HuH-7 (cell line): ENCODE measurements around the gene CYSRT1.

Source experiments
- DNase-seq: peaks from one replicate; pipeline ENCODE4 v3.0.0; 2011; ENCODE audit warnings: low spot score

CYSRT1 gene

GRCh38 chr9:137212520-137212919 is 12.5 kb upstream of the CYSRT1 start:
- DNase-seq, result no peak

- DNase-seq, result no peak
These were observed 11.6 kb upstream of the CYSRT1 start for GRCh38 chr9:137213160-137214060.

GRCh38 chr9:137214620-137215019 is 10.4 kb upstream of the CYSRT1 start:
- no peak for DNase-seq

GRCh38 chr9:137215196-137215986 is 9.6 kb upstream of the CYSRT1 start:
- no peak for DNase-seq

- DNase-seq, result no peak
These were observed 8.6 kb upstream of the CYSRT1 start for GRCh38 chr9:137216188-137216965.

GRCh38 chr9:137217276-137218211 is 7.4 kb upstream of the CYSRT1 start:
- no peak for DNase-seq

- DNase-seq, result no peak
These were observed 6.7 kb upstream of the CYSRT1 start for GRCh38 chr9:137218212-137218753.

GRCh38 chr9:137218754-137219271 is 6.2 kb upstream of the CYSRT1 start:
- DNase-seq, result peak; percentile 80

- DNase-seq, result no peak
These were observed 5.1 kb upstream of the CYSRT1 start for GRCh38 chr9:137219757-137220316.

- no peak for DNase-seq
These were observed 4.5 kb upstream of the CYSRT1 start for GRCh38 chr9:137220317-137221094.

GRCh38 chr9:137221095-137221505 is 3.9 kb upstream of the CYSRT1 start:
- no peak for DNase-seq

GRCh38 chr9:137221506-137222111 is 3.4 kb upstream of the CYSRT1 start:
- DNase-seq, result peak; percentile 68

- DNase-seq, result peak; percentile 62
These were observed 2.5 kb upstream of the CYSRT1 start, which contains the start of gene RNF208 for GRCh38 chr9:137222190-137223077. Gene RNF208 (minus strand): TSS chr9:137222240. CDS start chr9:137221212, 1,028 bp downstream.

GRCh38 chr9:137223078-137223970 is 1.6 kb upstream of the CYSRT1 start:
- DNase-seq, result peak; percentile 99

GRCh38 chr9:137225699-137226331 is 841 bp downstream of the CYSRT1 start:
- DNase-seq, result no peak

- no peak for DNase-seq
These were observed 1.5 kb downstream of the CYSRT1 start for GRCh38 chr9:137226338-137227053.
